Endothelial cell of umbilical vein (primary cell): ENCODE data around the gene MTO1. TPM values are rescaled to one million over a fixed set of nuclear protein-coding genes. Genes with fewer than 3 reads are reported as not detected.

Experiments
- BruUV-seq: library from RNA; stranded (reverse); fragments of 400-500 nt; replicated peaks from 2 replicates; lab custom pipeline; 2021; lab: Mats Ljungman, UMichigan
- CTCF ChIA-PET: fragments of 300-600, 350-600 bp; sonication (Branson Sonifier 250); formaldehyde crosslinking; loops from one replicate; lab custom pipeline; 2021; ENCODE audit warnings: antibody characterized with exemption, inconsistent platforms; lab: Charles Lee
- POLR2A ChIA-PET: fragments of 300-600, 350-600 bp; sonication (Branson Sonifier 250); formaldehyde crosslinking; loops from one replicate; lab custom pipeline; 2021; ENCODE audit warnings: antibody characterized with exemption, inconsistent platforms; lab: Charles Lee
- DNase-seq: peaks from one replicate; pipeline ENCODE4 v3.0.0-alpha.2; 2011; ENCODE audit warnings: low read depth, low spot score
- FAIRE-seq: peaks from 2 replicates; lab custom pipeline; 2011; peaks lifted over from hg19 to GRCh38; lab: Jason Lieb, UNC
- H2AFZ ChIP-seq: 2 replicates; pipeline ENCODE4 v1.6.0; 2012; ENCODE audit warnings: low read depth, low read length, control low read depth, inconsistent platforms
- H3K27ac ChIP-seq: 2 replicates; pipeline ENCODE4 v1.5.1; 2011; ENCODE audit warnings: low read depth, mild to moderate bottlenecking, control low read depth, low read length, moderate library complexity; ENCODE audit not compliant: insufficient read depth
- H3K27me3 ChIP-seq, 2 experiments: 2 replicates each; pipeline versions ENCODE4 v1.6.0 to v1.6.1; 2011; ENCODE audit warnings: low read length in 2 of 2, mixed read lengths in 1 of 2; ENCODE audit not compliant: control insufficient read depth in 2 of 2, insufficient read depth in 2 of 2
- H3K36me3 ChIP-seq, 2 experiments: 2 replicates in 1 of 2; 3 replicates in 1 of 2; pipeline ENCODE4 v1.5.1; 2011; ENCODE audit warnings: low read length in 2 of 2, mild to moderate bottlenecking in 1 of 2, moderate library complexity in 1 of 2; ENCODE audit not compliant: control insufficient read depth in 2 of 2, insufficient read depth in 2 of 2; ENCODE audit errors: extremely low read depth in 1 of 2
- H3K4me1 ChIP-seq: 3 replicates; pipeline ENCODE4 v1.5.1; 2011; ENCODE audit warnings: mild to moderate bottlenecking, low read length; ENCODE audit not compliant: control insufficient read depth, insufficient read depth; ENCODE audit errors: extremely low read depth
- H3K4me2 ChIP-seq: 2 replicates; pipeline ENCODE4 v1.6.1; 2011; ENCODE audit warnings: low read length, control low read depth, mixed read lengths; ENCODE audit not compliant: insufficient read depth
- H3K4me3 ChIP-seq, 3 experiments: fragments of 200-600 bp in 1 of 3; sonication (generic), shearing (Covaris generic) in 1 of 3; replicated peaks in 1 of 3; 2 replicates each; pipeline ENCODE4 v1.5.1; 2011 to 2016; ENCODE audit warnings: control low read depth in 3 of 3, low read length in 3 of 3, mild to moderate bottlenecking in 2 of 3, inconsistent platforms in 1 of 3, low read depth in 1 of 3, moderate library complexity in 1 of 3; ENCODE audit not compliant: insufficient read depth in 1 of 3
- H3K79me2 ChIP-seq: 2 replicates; pipeline ENCODE4 v1.6.0; 2012; ENCODE audit warnings: low read length, inconsistent platforms; ENCODE audit not compliant: control insufficient read depth, insufficient read depth
- H3K9ac ChIP-seq: replicated peaks from 2 replicates; pipeline ENCODE3; 2011; ENCODE audit warnings: low read length, control low read depth; ENCODE audit not compliant: insufficient read depth; ENCODE audit errors: extremely low read depth
- H3K9me1 ChIP-seq: replicated peaks from 3 replicates; pipeline ENCODE4 v1.6.0; 2011; ENCODE audit warnings: mild to moderate bottlenecking, low read length; ENCODE audit not compliant: control insufficient read depth, insufficient read depth; ENCODE audit errors: extremely low read depth
- H3K9me3 ChIP-seq: replicated peaks from 2 replicates; pipeline ENCODE4 v1.5.1; 2012; ENCODE audit warnings: low read length, inconsistent platforms; ENCODE audit not compliant: control insufficient read depth, insufficient read depth
- H4K20me1 ChIP-seq: replicated peaks from 2 replicates; pipeline ENCODE3; 2011; ENCODE audit warnings: mild to moderate bottlenecking, low read length; ENCODE audit not compliant: control insufficient read depth, insufficient read depth; ENCODE audit errors: extremely low read depth
- EZH2 ChIP-seq: IDR thresholded peaks from 2 replicates; pipeline ENCODE4 v1.6.1; 2012; ENCODE audit warnings: borderline replicate concordance, low read depth, mild to moderate bottlenecking, moderate library complexity, low read length, inconsistent platforms; ENCODE audit not compliant: severe bottlenecking
- FOS ChIP-seq: IDR thresholded peaks from 2 replicates; pipeline ENCODE4 v1.6.1; 2011; ENCODE audit warnings: mild to moderate bottlenecking, low read length, moderate library complexity, borderline replicate concordance; ENCODE audit not compliant: insufficient read depth
- GATA2 ChIP-seq: IDR thresholded peaks from 2 replicates; pipeline ENCODE4 v1.7.0; 2011; ENCODE audit warnings: low read depth, mild to moderate bottlenecking, moderate library complexity, mixed read lengths, low read length; ENCODE audit not compliant: insufficient read length, insufficient read depth
- JUN ChIP-seq: IDR thresholded peaks from 2 replicates; pipeline ENCODE4 v1.6.1; 2011; ENCODE audit warnings: borderline replicate concordance, low read depth; ENCODE audit not compliant: insufficient read length, insufficient read depth
- MYC ChIP-seq: IDR thresholded peaks from one replicate; pipeline ENCODE4 v1.6.1; 2011; ENCODE audit warnings: mild to moderate bottlenecking, low read depth, low read length
- POLR2A ChIP-seq: IDR thresholded peaks from 2 replicates; pipeline ENCODE4 v1.6.1; 2012; ENCODE audit warnings: low read depth, mild to moderate bottlenecking, control low read depth, low read length
- POLR2AphosphoS5 ChIP-seq: IDR thresholded peaks from 2 replicates; pipeline ENCODE4 v1.6.1; 2012; ENCODE audit warnings: low read depth, mild to moderate bottlenecking, control low read depth, low read length, moderate library complexity; ENCODE audit not compliant: insufficient read depth
- dilution Hi-C: fragments of 300-500 bp; cut with MboI; formaldehyde crosslinking; loops from one replicate; pipeline ENCODE4 v1.15.0; 2019; ENCODE audit warnings: low sequenced_read_pairs; ENCODE audit not compliant: extremely low pct_ligation_motif_present
- intact Hi-C: fragments of 100-400 bp; cut with micrococcal nuclease; formaldehyde crosslinking; loops from one replicate; pipeline ENCODE4 v1.10.0; 2022
- polyA plus RNA-seq, 4 experiments: library from polyadenylated mRNA; depleted of rRNA in 3 of 4; stranded (reverse) in 3 of 4; unstranded in 1 of 4; fragments of >200 nt; gene quantifications; 2 replicates each; pipeline versions ENCODE4 v1.2.1 to v1.2.3, GENCODE V29; 2011 to 2012; ENCODE audit warnings: missing spikeins in 1 of 4
- total RNA-seq: library from RNA; stranded (reverse); gene quantifications from 2 replicates; pipeline ENCODE4 v1.2.3, GENCODE V29; 2021
- TF ChIP-seq, protein P1 (sequence below): IDR thresholded peaks from 2 replicates; pipeline ENCODE4 v1.6.1; 2011; ENCODE audit not compliant: insufficient read depth, insufficient read length
- TF ChIP-seq, protein P2 (sequence below), 2 donors: IDR thresholded peaks; 1 replicate in 1 of 2; 2 replicates in 1 of 2; pipeline ENCODE4 v1.5.1; 2011; ENCODE audit warnings: low read length in 2 of 2, mild to moderate bottlenecking in 2 of 2, moderate library complexity in 2 of 2, control low read depth in 1 of 2, inconsistent platforms in 1 of 2, low read depth in 1 of 2; ENCODE audit not compliant: insufficient read depth in 1 of 2; ENCODE audit errors: extremely low read depth in 1 of 2

The MTO1 gene
- total and polyA plus RNA-seq, 2 donors (not counting 3 experiments of a cell fraction or from before 2014, with no cell fraction given), result 12.6 to 24.8 TPM

DNA sequence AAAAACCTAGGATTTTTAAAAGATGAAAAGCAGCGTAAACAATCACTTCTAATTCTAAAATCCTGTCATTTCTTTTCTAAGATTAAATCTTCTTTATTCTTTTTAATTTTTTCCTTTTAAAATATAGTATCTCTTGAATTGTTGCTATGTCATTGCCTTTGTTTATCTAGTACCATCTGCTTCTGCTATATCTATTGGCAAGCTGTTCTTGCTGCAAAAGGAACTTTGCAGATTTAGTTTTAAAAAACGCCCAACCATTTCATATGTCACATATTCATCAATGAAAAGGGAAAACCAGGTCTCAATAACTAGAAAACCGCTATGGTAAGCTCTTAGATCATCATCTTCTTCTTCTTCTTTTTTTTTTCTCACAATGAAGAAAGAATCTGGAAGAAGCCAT, 70.8 kb downstream of the MTO1 start:
- no peaks in the 10 kb centered on the region for H3K79me2 ChIP-seq
- TF ChIP-seq POLR2AphosphoS5, result no peak
- TF ChIP-seq, protein P1, sequence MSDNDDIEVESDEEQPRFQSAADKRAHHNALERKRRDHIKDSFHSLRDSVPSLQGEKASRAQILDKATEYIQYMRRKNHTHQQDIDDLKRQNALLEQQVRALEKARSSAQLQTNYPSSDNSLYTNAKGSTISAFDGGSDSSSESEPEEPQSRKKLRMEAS, result no peak
- TF ChIP-seq JUN, result no peak
- TF ChIP-seq EZH2, result no peak
- TF ChIP-seq MYC, result no peak
- TF ChIP-seq, protein P2, sequence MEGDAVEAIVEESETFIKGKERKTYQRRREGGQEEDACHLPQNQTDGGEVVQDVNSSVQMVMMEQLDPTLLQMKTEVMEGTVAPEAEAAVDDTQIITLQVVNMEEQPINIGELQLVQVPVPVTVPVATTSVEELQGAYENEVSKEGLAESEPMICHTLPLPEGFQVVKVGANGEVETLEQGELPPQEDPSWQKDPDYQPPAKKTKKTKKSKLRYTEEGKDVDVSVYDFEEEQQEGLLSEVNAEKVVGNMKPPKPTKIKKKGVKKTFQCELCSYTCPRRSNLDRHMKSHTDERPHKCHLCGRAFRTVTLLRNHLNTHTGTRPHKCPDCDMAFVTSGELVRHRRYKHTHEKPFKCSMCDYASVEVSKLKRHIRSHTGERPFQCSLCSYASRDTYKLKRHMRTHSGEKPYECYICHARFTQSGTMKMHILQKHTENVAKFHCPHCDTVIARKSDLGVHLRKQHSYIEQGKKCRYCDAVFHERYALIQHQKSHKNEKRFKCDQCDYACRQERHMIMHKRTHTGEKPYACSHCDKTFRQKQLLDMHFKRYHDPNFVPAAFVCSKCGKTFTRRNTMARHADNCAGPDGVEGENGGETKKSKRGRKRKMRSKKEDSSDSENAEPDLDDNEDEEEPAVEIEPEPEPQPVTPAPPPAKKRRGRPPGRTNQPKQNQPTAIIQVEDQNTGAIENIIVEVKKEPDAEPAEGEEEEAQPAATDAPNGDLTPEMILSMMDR (IDR thresholded peaks at IDR 0.05; ENCODE audit: extremely low read depth in 1 of 2, insufficient read depth in 1 of 2, low read depth in 1 of 2, low read length in 2 of 2), result no peak
- TF ChIP-seq POLR2A, result no peak
- TF ChIP-seq GATA2, result no peak
- no peak for TF ChIP-seq FOS
- H3K27ac ChIP-seq, result no peak overlapping the region
- no peaks in the 10 kb centered on the region for H3K9me3 ChIP-seq
- no TSS peak for BruUV-seq
- peaks cover 0 to 1% of the 10 kb centered on the region in 2 experiments for H3K27me3 ChIP-seq
- H3K36me3 ChIP-seq, result no peaks in the 10 kb centered on the region
- ChIA-PET CTCF (interaction anchor here (1.6 to 3.3 kb wide), 4 partner anchors 10 to 47 kb away, joined by 5 to 11 read pairs (median 7); partner anchors contain the start of gene EEF1A1), POLR2A (interaction anchor here (1.1 kb wide), 1 partner anchor 11 kb away, joined by 3 read pairs; the partner anchor contains the start of gene EEF1A1)
- dilution Hi-C loops (no loop called here), intact Hi-C loops (no loop called here)
- no peak overlapping the region for H2AFZ ChIP-seq
- no peak for DNase-seq
- no peak overlapping the region for H3K9ac ChIP-seq
- no peak overlapping the region for H3K4me3 ChIP-seq
- no peak for FAIRE-seq
- no peak overlapping the region for H3K4me2 ChIP-seq
- H4K20me1 ChIP-seq, result no peaks in the 10 kb centered on the region
- H3K4me1 ChIP-seq, result no peaks in the 10 kb centered on the region
- no peaks in the 10 kb centered on the region for H3K9me1 ChIP-seq
